NCI-H1436 treated with DMSO at 0.1 percent for 48 hours (cell line): ENCODE results near the gene MED28.
"Not testable (repeated sequence)": the region's sequence is repeated elsewhere in the genome, so short reads cannot be mapped to it uniquely, and the experiment has no call there.

Experiments
- DNase-seq: peaks from one replicate; lab custom pipeline; 2025; lab: John Stamatoyannopoulos, UW

MED28 gene

GRCh38 chr4:17614416-17615299, at the start of gene MED28:
MED28 (plus strand) TSS chr4:17614641; CDS start chr4:17614655, 14 bp downstream.
- no peak for DNase-seq

- no peak for DNase-seq
These were observed 48.6 kb upstream of the MED28 start for GRCh38 chr4:17565846-17566245.

- no peak for DNase-seq
These were observed 47.2 kb upstream of the MED28 start for GRCh38 chr4:17567271-17567670.

- DNase-seq, result no peak
These were observed 40.2 kb upstream of the MED28 start for GRCh38 chr4:17574206-17574605.

- DNase-seq, result not testable (repeated sequence)
These were observed 39.3 kb upstream of the MED28 start for GRCh38 chr4:17575177-17575576.

GRCh38 chr4:17576932-17577664, 37.3 kb upstream of the MED28 start, which contains the start of gene LAP3:
LAP3 (plus strand) TSS chr4:17577198; CDS start chr4:17577466, 268 bp downstream.
- peak; percentile 54 for DNase-seq

- DNase-seq, result no peak
These were observed 36.6 kb upstream of the MED28 start for GRCh38 chr4:17577665-17578481.

- DNase-seq, result no peak
These were observed 36.0 kb upstream of the MED28 start for GRCh38 chr4:17578482-17578891.

- DNase-seq, result no peak
These were observed 33.5 kb upstream of the MED28 start for GRCh38 chr4:17580969-17581368.

GRCh38 chr4:17583276-17583675, 31.2 kb upstream of the MED28 start:
- DNase-seq, result no peak

- no peak for DNase-seq
These were observed 30.5 kb upstream of the MED28 start for GRCh38 chr4:17583941-17584340.

GRCh38 chr4:17584521-17585213, 29.8 kb upstream of the MED28 start:
- no peak for DNase-seq

GRCh38 chr4:17587094-17587822, 27.2 kb upstream of the MED28 start:
- no peak for DNase-seq

- no peak for DNase-seq
These were observed 25.1 kb upstream of the MED28 start for GRCh38 chr4:17589355-17589754.

- no peak for DNase-seq
These were observed 18.9 kb upstream of the MED28 start for GRCh38 chr4:17595471-17596005.

- no peak for DNase-seq
These were observed 16.9 kb upstream of the MED28 start for GRCh38 chr4:17597517-17597916.

GRCh38 chr4:17599826-17600225, 14.6 kb upstream of the MED28 start:
- DNase-seq, result no peak

GRCh38 chr4:17605236-17605635, 9.2 kb upstream of the MED28 start:
- no peak for DNase-seq

- no peak for DNase-seq
These were observed 553 bp upstream of the MED28 start for GRCh38 chr4:17613761-17614415.

GRCh38 chr4:17616283-17616682, 1.8 kb downstream of the MED28 start:
- no peak for DNase-seq
